ENCODE data around the gene LAMA3. TPM values are rescaled to one million over a fixed set of nuclear protein-coding genes. Genes with fewer than 3 reads are reported as not detected.

Gene LAMA3
- total and polyA plus RNA-seq, 2 donors (not counting 3 experiments of a cell fraction or from before 2014, with no cell fraction given), result 2.6 to 12.3 TPM

DNA sequence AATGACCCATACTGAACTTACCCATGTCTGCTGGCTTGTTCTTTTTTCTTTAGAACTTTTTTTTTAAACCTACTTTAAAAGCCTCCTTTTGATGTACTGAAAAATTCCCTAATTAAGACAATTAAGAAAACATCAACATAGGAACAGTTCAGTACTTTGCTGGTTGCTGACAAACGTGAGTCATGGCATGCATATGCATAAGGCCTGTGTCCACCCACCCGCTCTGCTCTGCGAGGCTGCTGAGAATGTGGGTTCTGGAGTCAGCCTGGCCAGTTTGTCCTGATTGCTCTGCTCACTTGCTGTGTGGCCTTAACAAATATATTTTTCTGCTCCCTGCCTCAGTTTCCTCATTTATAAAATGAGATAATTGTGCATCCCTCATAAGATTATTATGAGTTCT, 27.3 kb downstream of the LAMA3 start:
- BruUV-seq (replicated peaks), result no TSS peak
- Histone ChIP-seq H3K9me1 (replicated peaks; ENCODE audit: control insufficient read depth, extremely low read depth, insufficient read depth, low read length) (no peaks in the 10 kb centered on the region), H3K9ac (replicated peaks; ENCODE audit: extremely low read depth, insufficient read depth, low read length) (no peak overlapping the region), H3K4me1 (ENCODE audit: control insufficient read depth, extremely low read depth, insufficient read depth, low read length) (peaks cover 19% of the 10 kb centered on the region), H2AFZ (ENCODE audit: low read depth, low read length) (no peak overlapping the region), H3K4me2 (ENCODE audit: insufficient read depth, low read length) (no peak overlapping the region), H3K27ac (ENCODE audit: insufficient read depth, low read depth, low read length) (no peak overlapping the region), H3K36me3 (ENCODE audit: control insufficient read depth in 2 of 2, extremely low read depth in 1 of 2, insufficient read depth in 2 of 2, low read length in 2 of 2) (no peaks in the 10 kb centered on the region), H3K79me2 (ENCODE audit: control insufficient read depth, insufficient read depth, low read length) (no peaks in the 10 kb centered on the region), H3K4me3 (replicated peaks in 1 of 3; ENCODE audit: insufficient read depth in 1 of 3, low read depth in 1 of 3, low read length in 3 of 3) (no peak overlapping the region), H4K20me1 (replicated peaks; ENCODE audit: control insufficient read depth, extremely low read depth, insufficient read depth, low read length) (no peaks in the 10 kb centered on the region), H3K27me3 (ENCODE audit: control insufficient read depth in 2 of 2, insufficient read depth in 2 of 2, low read length in 2 of 2) (no peaks in the 10 kb centered on the region), H3K9me3 (replicated peaks; ENCODE audit: control insufficient read depth, insufficient read depth, low read length) (no peaks in the 10 kb centered on the region)
- DNase-seq (ENCODE audit: low read depth, low spot score) (no peak), FAIRE-seq (no peak)
- dilution Hi-C loops (cut with MboI; ENCODE audit: extremely low pct_ligation_motif_present, low sequenced_read_pairs), result no loop called here
- POLR2A ChIA-PET, result no interaction called here
- TF ChIP-seq, protein P1, sequence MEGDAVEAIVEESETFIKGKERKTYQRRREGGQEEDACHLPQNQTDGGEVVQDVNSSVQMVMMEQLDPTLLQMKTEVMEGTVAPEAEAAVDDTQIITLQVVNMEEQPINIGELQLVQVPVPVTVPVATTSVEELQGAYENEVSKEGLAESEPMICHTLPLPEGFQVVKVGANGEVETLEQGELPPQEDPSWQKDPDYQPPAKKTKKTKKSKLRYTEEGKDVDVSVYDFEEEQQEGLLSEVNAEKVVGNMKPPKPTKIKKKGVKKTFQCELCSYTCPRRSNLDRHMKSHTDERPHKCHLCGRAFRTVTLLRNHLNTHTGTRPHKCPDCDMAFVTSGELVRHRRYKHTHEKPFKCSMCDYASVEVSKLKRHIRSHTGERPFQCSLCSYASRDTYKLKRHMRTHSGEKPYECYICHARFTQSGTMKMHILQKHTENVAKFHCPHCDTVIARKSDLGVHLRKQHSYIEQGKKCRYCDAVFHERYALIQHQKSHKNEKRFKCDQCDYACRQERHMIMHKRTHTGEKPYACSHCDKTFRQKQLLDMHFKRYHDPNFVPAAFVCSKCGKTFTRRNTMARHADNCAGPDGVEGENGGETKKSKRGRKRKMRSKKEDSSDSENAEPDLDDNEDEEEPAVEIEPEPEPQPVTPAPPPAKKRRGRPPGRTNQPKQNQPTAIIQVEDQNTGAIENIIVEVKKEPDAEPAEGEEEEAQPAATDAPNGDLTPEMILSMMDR (IDR thresholded peaks at IDR 0.05; ENCODE audit: extremely low read depth in 1 of 2, insufficient read depth in 1 of 2, low read depth in 1 of 2, low read length in 2 of 2), result no peak
- TF ChIP-seq GATA2 (IDR thresholded peaks at IDR 0.05; ENCODE audit: insufficient read depth, insufficient read length, low read depth, low read length), result no peak
- TF ChIP-seq POLR2A (IDR thresholded peaks at IDR 0.05; ENCODE audit: low read depth, low read length), result no peak
- no peak for TF ChIP-seq FOS (IDR thresholded peaks at IDR 0.05; ENCODE audit: borderline replicate concordance, insufficient read depth, low read length)
- TF ChIP-seq MYC (IDR thresholded peaks at IDR 0.05; ENCODE audit: low read depth, low read length), result no peak
- TF ChIP-seq POLR2AphosphoS5 (IDR thresholded peaks at IDR 0.05; ENCODE audit: insufficient read depth, low read depth, low read length), result no peak
- TF ChIP-seq JUN (IDR thresholded peaks at IDR 0.05; ENCODE audit: borderline replicate concordance, insufficient read depth, insufficient read length, low read depth), result no peak
- TF ChIP-seq EZH2 (IDR thresholded peaks at IDR 0.05; ENCODE audit: borderline replicate concordance, low read depth, low read length, severe bottlenecking), result no peak
- TF ChIP-seq, protein P2, sequence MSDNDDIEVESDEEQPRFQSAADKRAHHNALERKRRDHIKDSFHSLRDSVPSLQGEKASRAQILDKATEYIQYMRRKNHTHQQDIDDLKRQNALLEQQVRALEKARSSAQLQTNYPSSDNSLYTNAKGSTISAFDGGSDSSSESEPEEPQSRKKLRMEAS (IDR thresholded peaks at IDR 0.05; ENCODE audit: insufficient read depth, insufficient read length), result no peak
- intact Hi-C loops (cut with micrococcal nuclease), result loop anchor here (5.0 kb wide), 1 partner anchor 89 kb away; no protein-coding TSS in a partner anchor
- CTCF ChIA-PET, result interaction anchor here (1.4 to 2.2 kb wide), 2 partner anchors 12 to 13 kb away, joined by 4 to 13 read pairs; no protein-coding TSS in a partner anchor

All from endothelial cell of umbilical vein (primary cell).